Measurements from ENCODE around the gene TRABD2A. TPM values are rescaled to one million over a fixed set of nuclear protein-coding genes. Genes with fewer than 3 reads are reported as not detected.
"Not testable (repeated sequence)": the region's sequence is repeated elsewhere in the genome, so short reads cannot be mapped to it uniquely, and the experiment has no call there.

Gene TRABD2A
- total RNA-seq, 3 donors from 2014 or later (not counting 1 experiment from before 2014, with no cell fraction given) = 1.4 to 6.3 (median 6.3) TPM

- ATAC-seq = no peak
- H3K27me3 Mint-ChIP-seq (ENCODE audit: low read depth in 2 of 2) = no peaks in the 10 kb centered on the region
- H3K9me3 ChIP-seq (ENCODE audit: control insufficient read depth, insufficient read depth, low read length) = no peaks in the 10 kb centered on the region
- H3K4me1 Mint-ChIP-seq = peaks cover 9 to 11% of the 10 kb centered on the region in 2 donors
- H3K4me3 ChIP-seq (ENCODE audit: low read length) = no peak overlapping the region
- H3K27ac Mint-ChIP-seq = no peak overlapping the region
- H3K27ac ChIP-seq (ENCODE audit: low read length) = peak overlapping the region; percentile 66
- TF ChIP-seq CTCF (IDR thresholded peaks at IDR 0.05) = no peak
- no peaks in the 10 kb centered on the region for H3K36me3 Mint-ChIP-seq
- no peak overlapping the region for H3K4me3 Mint-ChIP-seq
- H3K4me1 ChIP-seq (ENCODE audit: control insufficient read depth, insufficient read depth, low read length) = peaks cover 14% of the 10 kb centered on the region
- H3K27me3 ChIP-seq (ENCODE audit: control insufficient read depth, insufficient read depth, low read length) = no peaks in the 10 kb centered on the region
- no peaks in the 10 kb centered on the region for H3K36me3 ChIP-seq (ENCODE audit: control insufficient read depth, insufficient read depth, low read length)
- no peaks in the 10 kb centered on the region for H3K9me3 Mint-ChIP-seq
- intact Hi-C loops (cut with micrococcal nuclease) = no loop called here
- WGBS (ENCODE audit: insufficient coverage) = 70% methylated on average over 7 of the region's 7 CpGs
- peak in 1 of 2 donors; percentile 63 for DNase-seq
Measured at GRCh38 chr2:84919885-84920580, 39.1 kb upstream of the TRABD2A start.

- TF ChIP-seq CTCF (IDR thresholded peaks at IDR 0.05) = no peak
- no peak for DNase-seq
- no peaks in the 10 kb centered on the region for H3K9me3 ChIP-seq (ENCODE audit: control insufficient read depth, insufficient read depth, low read length)
- Mint-ChIP-seq H3K27me3 (ENCODE audit: low read depth in 2 of 2) (no peaks in the 10 kb centered on the region), H3K9me3 (no peaks in the 10 kb centered on the region), H3K4me3 (no peak overlapping the region), H3K36me3 (no peaks in the 10 kb centered on the region), H3K4me1 (peaks cover 5 to 8% of the 10 kb centered on the region in 2 donors), H3K27ac (no peak overlapping the region)
- H3K36me3 ChIP-seq (ENCODE audit: control insufficient read depth, insufficient read depth, low read length) = no peaks in the 10 kb centered on the region
- H3K27ac ChIP-seq (ENCODE audit: low read length) = no peak overlapping the region
- no peaks in the 10 kb centered on the region for H3K27me3 ChIP-seq (ENCODE audit: control insufficient read depth, insufficient read depth, low read length)
- intact Hi-C loops (cut with micrococcal nuclease) = no loop called here
- WGBS (ENCODE audit: insufficient coverage) = no CpG with 5 or more reads among the region's 2 CpGs
- peak in 1 of 3 donors; percentile 33 for ATAC-seq
- peaks cover 8% of the 10 kb centered on the region for H3K4me1 ChIP-seq (ENCODE audit: control insufficient read depth, insufficient read depth, low read length)
- H3K4me3 ChIP-seq (ENCODE audit: low read length) = no peak overlapping the region
Measured at GRCh38 chr2:84918430-84918829, 37.5 kb upstream of the TRABD2A start.

GRCh38 chr2:84917821-84918220, 36.9 kb upstream of the TRABD2A start:
- H3K27ac ChIP-seq (ENCODE audit: low read length) = not testable (repeated sequence)

GRCh38 chr2:84915675-84916074, 34.8 kb upstream of the TRABD2A start:
- DNase-seq, H3K4me1 Mint-ChIP-seq: not testable (repeated sequence)

More at GRCh38 chr2:84917821-84918220, 36.9 kb upstream of the TRABD2A start:
- H3K4me1 ChIP-seq (ENCODE audit: control insufficient read depth, insufficient read depth, low read length); H3K36me3 ChIP-seq (ENCODE audit: control insufficient read depth, insufficient read depth, low read length); H3K4me1 Mint-ChIP-seq; H3K4me3 Mint-ChIP-seq; H3K36me3 Mint-ChIP-seq; intact Hi-C loops (cut with micrococcal nuclease); H3K27me3 Mint-ChIP-seq (ENCODE audit: low read depth in 2 of 2); H3K9me3 ChIP-seq (ENCODE audit: control insufficient read depth, insufficient read depth, low read length); H3K9me3 Mint-ChIP-seq; ATAC-seq; H3K27ac Mint-ChIP-seq; DNase-seq; H3K27me3 ChIP-seq (ENCODE audit: control insufficient read depth, insufficient read depth, low read length); H3K4me3 ChIP-seq (ENCODE audit: low read length): not testable (repeated sequence)
- WGBS (ENCODE audit: insufficient coverage) = 85% methylated on average over 4 of the region's 5 CpGs

More at GRCh38 chr2:84915675-84916074, 34.8 kb upstream of the TRABD2A start:
- H3K4me1 ChIP-seq (ENCODE audit: control insufficient read depth, insufficient read depth, low read length); H3K4me3 Mint-ChIP-seq; H3K27me3 Mint-ChIP-seq (ENCODE audit: low read depth in 2 of 2); H3K9me3 ChIP-seq (ENCODE audit: control insufficient read depth, insufficient read depth, low read length); H3K4me3 ChIP-seq (ENCODE audit: low read length); H3K27me3 ChIP-seq (ENCODE audit: control insufficient read depth, insufficient read depth, low read length); H3K27ac Mint-ChIP-seq; H3K36me3 ChIP-seq (ENCODE audit: control insufficient read depth, insufficient read depth, low read length); H3K36me3 Mint-ChIP-seq; ATAC-seq; H3K9me3 Mint-ChIP-seq; H3K27ac ChIP-seq (ENCODE audit: low read length); intact Hi-C loops (cut with micrococcal nuclease): not testable (repeated sequence)
- 98% methylated on average over 24 of the region's 24 CpGs for WGBS (ENCODE audit: insufficient coverage)

All from natural killer cell (primary cell).